HG02642 (cell line): ENCODE data around the gene SEC22A.
A peak's percentile ranks its signal among the peaks of the same experiment; 100 is the strongest.

Experiments used
- ATAC-seq: cut with Tn5 transposase; IDR thresholded peaks from one replicate; pipeline ENCODE4 v1.9.1; 2021; ENCODE audit warnings: mild to moderate bottlenecking; ENCODE audit not compliant: unreplicated experiment, poor library complexity

Gene SEC22A

GRCh38 chr3:123201557-123202427, at the start of gene SEC22A:
Gene SEC22A, plus strand, starts transcription at chr3:123201943. Its CDS starts 7,275 bp downstream, at chr3:123209218.
- ATAC-seq = peak; percentile 99

- no peak for ATAC-seq
These were observed 49.1 kb upstream of the SEC22A start for GRCh38 chr3:123152687-123153086.

- peak; percentile 61 for ATAC-seq
These were observed 48.4 kb upstream of the SEC22A start for GRCh38 chr3:123153125-123154019.

- no peak for ATAC-seq
These were observed 47.4 kb upstream of the SEC22A start for GRCh38 chr3:123154020-123154985.

- no peak for ATAC-seq
These were observed 46.2 kb upstream of the SEC22A start for GRCh38 chr3:123155471-123156011.

- no peak for ATAC-seq
These were observed 45.3 kb upstream of the SEC22A start for GRCh38 chr3:123156276-123156995.

GRCh38 chr3:123157209-123157597, 44.5 kb upstream of the SEC22A start:
- ATAC-seq = no peak

- no peak for ATAC-seq
These were observed 44.0 kb upstream of the SEC22A start for GRCh38 chr3:123157598-123158287.

- ATAC-seq = no peak
These were observed 43.4 kb upstream of the SEC22A start for GRCh38 chr3:123158330-123158729.

GRCh38 chr3:123158899-123159390, 42.8 kb upstream of the SEC22A start:
- no peak for ATAC-seq

GRCh38 chr3:123159926-123160635, 41.7 kb upstream of the SEC22A start:
- ATAC-seq = no peak

- ATAC-seq = no peak
These were observed 40.6 kb upstream of the SEC22A start for GRCh38 chr3:123161167-123161566.

GRCh38 chr3:123163141-123163540, 38.6 kb upstream of the SEC22A start:
- no peak for ATAC-seq

- ATAC-seq = no peak
These were observed 36.6 kb upstream of the SEC22A start for GRCh38 chr3:123165163-123165562.

GRCh38 chr3:123167686-123168085, 34.1 kb upstream of the SEC22A start:
- ATAC-seq = no peak

GRCh38 chr3:123168122-123168521, 33.6 kb upstream of the SEC22A start:
- no peak for ATAC-seq

- no peak for ATAC-seq
These were observed 33.1 kb upstream of the SEC22A start for GRCh38 chr3:123168605-123169004.

GRCh38 chr3:123169492-123169929, 32.2 kb upstream of the SEC22A start:
- ATAC-seq = no peak
